KMS-11 (cell line): ENCODE measurements around the gene RAB21.

ENCODE experiments used
- H2AFZ ChIP-seq: fragments of 200-600 bp; sonication (generic); 2 replicates; pipeline ENCODE4 v1.6.1; 2016; ENCODE audit warnings: antibody characterized with exemption, mixed run types, low read depth
- H3K27ac ChIP-seq: fragments of 200-600 bp; sonication (generic); 2 replicates; pipeline ENCODE4 v1.6.1; 2016; ENCODE audit warnings: mild to moderate bottlenecking, mixed run types
- H3K27me3 ChIP-seq: fragments of 200-600 bp; sonication (generic); 2 replicates; pipeline ENCODE4 v1.6.1; 2017; ENCODE audit warnings: mild to moderate bottlenecking, low read depth, mixed run types, moderate library complexity; ENCODE audit not compliant: insufficient read depth
- H3K36me3 ChIP-seq: fragments of 200-600 bp; sonication (generic); 2 replicates; pipeline ENCODE4 v1.6.1; 2017; ENCODE audit warnings: mild to moderate bottlenecking, mixed run types; ENCODE audit not compliant: insufficient read depth
- H3K4me1 ChIP-seq: fragments of 200-600 bp; sonication (generic); 2 replicates; pipeline ENCODE4 v1.6.1; 2016; ENCODE audit warnings: mild to moderate bottlenecking, low read depth, mixed run types; ENCODE audit not compliant: poor library complexity, severe bottlenecking
- H3K4me2 ChIP-seq: fragments of 200-600 bp; sonication (generic); 2 replicates; pipeline ENCODE4 v1.7.0; 2016; ENCODE audit warnings: mild to moderate bottlenecking, mixed run types
- H3K4me3 ChIP-seq: fragments of 200-600 bp; sonication (generic); IDR thresholded peaks from 2 replicates; pipeline ENCODE4 v1.6.1; 2017; ENCODE audit warnings: low read depth, low read length, mixed read lengths; ENCODE audit not compliant: insufficient read depth
- H3K79me2 ChIP-seq: fragments of 200-600 bp; sonication (generic); 2 replicates; pipeline ENCODE4 v1.6.1; 2016; ENCODE audit warnings: low read depth, mixed run types; ENCODE audit not compliant: insufficient read depth
- H3K9ac ChIP-seq: fragments of 200-600 bp; sonication (generic); 2 replicates; pipeline ENCODE4 v1.6.1; 2016; ENCODE audit warnings: mild to moderate bottlenecking, mixed run types
- H4K20me1 ChIP-seq: fragments of 200-600 bp; sonication (generic); 2 replicates; pipeline ENCODE4 v1.6.1; 2016; ENCODE audit warnings: mild to moderate bottlenecking, mixed run types; ENCODE audit not compliant: insufficient read depth
- CTCF ChIP-seq: fragments of 200-600 bp; sonication (generic); conservative IDR thresholded peaks from 2 replicates; pipeline ENCODE4 v1.6.1; 2017; ENCODE audit warnings: low read depth, mild to moderate bottlenecking, antibody characterized with exemption, low read length, moderate library complexity, mixed read lengths

Gene RAB21

GRCh38 chr12:71791473-71792150 lies 36.9 kb downstream of the RAB21 start:
- H3K4me3 ChIP-seq, result no peak overlapping the region
- H3K27me3 ChIP-seq, result no peaks in the 10 kb centered on the region
- 0 out of 2 replicates have a peak, but pooled peaks cover 8% of the 10 kb centered on the region for H3K36me3 ChIP-seq
- no peak overlapping the region for H3K4me2 ChIP-seq
- H2AFZ ChIP-seq, result no peak overlapping the region
- H4K20me1 ChIP-seq, result no peaks in the 10 kb centered on the region
- H3K27ac ChIP-seq, result no peak overlapping the region
- H3K79me2 ChIP-seq, result no peaks in the 10 kb centered on the region
- TF ChIP-seq CTCF, result no peak
- no peak overlapping the region for H3K9ac ChIP-seq
- no peaks in the 10 kb centered on the region for H3K4me1 ChIP-seq

- Histone ChIP-seq H3K4me1 (no peaks in the 10 kb centered on the region), H3K79me2 (no peaks in the 10 kb centered on the region), H3K27me3 (no peaks in the 10 kb centered on the region), H3K27ac (no peak overlapping the region), H3K9ac (no peak overlapping the region), H3K36me3 (no peaks in the 10 kb centered on the region), H4K20me1 (no peaks in the 10 kb centered on the region), H2AFZ (no peak overlapping the region), H3K4me3 (no peak overlapping the region), H3K4me2 (no peak overlapping the region)
- no peak for TF ChIP-seq CTCF
Observed at GRCh38 chr12:71792599-71792998, 37.9 kb downstream of the RAB21 start.

GRCh38 chr12:71795901-71796300 lies 41.2 kb downstream of the RAB21 start:
- Histone ChIP-seq H3K27ac (no peak overlapping the region), H3K27me3 (no peaks in the 10 kb centered on the region), H3K4me1 (no peaks in the 10 kb centered on the region), H3K36me3 (no peaks in the 10 kb centered on the region), H3K4me3 (no peak overlapping the region), H3K79me2 (no peaks in the 10 kb centered on the region), H4K20me1 (no peaks in the 10 kb centered on the region), H3K4me2 (no peak overlapping the region), H3K9ac (no peak overlapping the region), H2AFZ (no peak overlapping the region)
- no peak for TF ChIP-seq CTCF

- H3K4me2 ChIP-seq, result no peak overlapping the region
- no peak for TF ChIP-seq CTCF
- H3K27me3 ChIP-seq, result no peaks in the 10 kb centered on the region
- no peaks in the 10 kb centered on the region for H3K4me1 ChIP-seq
- no peak overlapping the region for H2AFZ ChIP-seq
- no peaks in the 10 kb centered on the region for H3K79me2 ChIP-seq
- no peaks in the 10 kb centered on the region for H4K20me1 ChIP-seq
- no peak overlapping the region for H3K9ac ChIP-seq
- no peak overlapping the region for H3K27ac ChIP-seq
- no peaks in the 10 kb centered on the region for H3K36me3 ChIP-seq
- H3K4me3 ChIP-seq, result no peak overlapping the region
Observed at GRCh38 chr12:71797531-71797930, 42.9 kb downstream of the RAB21 start.
